K562 (cell line): ENCODE results near the gene FOXN1. TPM values are rescaled to one million over a fixed set of nuclear protein-coding genes. Genes with fewer than 3 reads are reported as not detected.

Experiments
- ATAC-seq: fragments of 200-7000 bp; cut with Tn5 transposase; 3 replicates; pipeline ENCODE4 v1.9.1; 2020; ENCODE audit warnings: moderate library complexity
- BruUV-seq: library from RNA; stranded (reverse); fragments of 400-500 nt; replicated peaks from 2 replicates; lab custom pipeline; 2021; lab: Mats Ljungman, UMichigan
- CTCF ChIA-PET: fragments of 300-600 bp; formaldehyde crosslinking; extraction: SDS; loops from one replicate; lab custom pipeline; 2021; ENCODE audit warnings: low intra/inter-chr PET ratio; lab: Yijun Ruan, JAX
- POLR2A ChIA-PET: fragments of 300-600, 350-650 bp; sonication (Branson Sonifier 250); formaldehyde crosslinking; extraction: SDS; loops from one replicate; lab custom pipeline; 2021; ENCODE audit warnings: antibody characterized with exemption, inconsistent platforms; lab: Yijun Ruan, JAX
- DNase-seq, 4 experiments: peaks; one replicate each; pipeline versions ENCODE4 v3.0.0 to v3.0.0-alpha.2; 2011 to 2018; ENCODE audit warnings: low spot score in 3 of 4, mixed read lengths in 3 of 4; ENCODE audit errors: extremely low read depth in 1 of 4
- FAIRE-seq: peaks from 2 replicates; lab custom pipeline; 2011; peaks lifted over from hg19 to GRCh38; lab: Jason Lieb, UNC
- H2AFZ ChIP-seq: 2 replicates; pipeline ENCODE4 v1.6.0; 2011; ENCODE audit warnings: low read depth, low read length, control low read depth, inconsistent platforms
- H3K27ac ChIP-seq: fragments of 200-600 bp; 3 replicates; pipeline ENCODE4 v1.8.0; 2011; ENCODE audit warnings: low read depth, mild to moderate bottlenecking, control low read depth, inconsistent platforms, low read length, moderate library complexity, mixed read lengths; ENCODE audit errors: extremely low read depth
- H3K27me3 ChIP-seq, 2 experiments: fragments of 300-600 bp in 1 of 2; 2 replicates in 1 of 2; 3 replicates in 1 of 2; pipeline versions ENCODE4 v1.6.0 to v1.8.0; 2011; ENCODE audit warnings: inconsistent platforms in 2 of 2, low read length in 2 of 2, mild to moderate bottlenecking in 1 of 2, mixed read lengths in 1 of 2, moderate library complexity in 1 of 2; ENCODE audit not compliant: control insufficient read depth in 2 of 2, insufficient read depth in 2 of 2
- H3K36me3 ChIP-seq: fragments of 300-600 bp; 3 replicates; pipeline ENCODE4 v1.8.0; 2011; ENCODE audit warnings: mild to moderate bottlenecking, low read length, inconsistent platforms; ENCODE audit not compliant: control insufficient read depth, insufficient read depth
- H3K4me1 ChIP-seq, 2 experiments: fragments of 200-600 bp in 1 of 2; replicated peaks in 1 of 2; 2 replicates in 1 of 2; 3 replicates in 1 of 2; pipeline versions ENCODE4 v1.5.1 to v1.8.0; 2011; ENCODE audit warnings: inconsistent platforms in 2 of 2, low read length in 2 of 2, mild to moderate bottlenecking in 1 of 2, mixed read lengths in 1 of 2, moderate library complexity in 1 of 2; ENCODE audit not compliant: control insufficient read depth in 2 of 2, insufficient read depth in 2 of 2
- H3K4me2 ChIP-seq: 2 replicates; pipeline ENCODE4 v1.6.1; 2011; ENCODE audit warnings: low read length, control low read depth, inconsistent platforms, mixed read lengths; ENCODE audit not compliant: insufficient read depth
- H3K4me3 ChIP-seq: fragments of 200-600 bp; sonication (generic), shearing (Covaris generic); 2 replicates; pipeline ENCODE4 v1.5.1; 2016; ENCODE audit warnings: control low read depth, inconsistent platforms
- H3K79me2 ChIP-seq: fragments of 200-600 bp; 3 replicates; pipeline ENCODE4 v1.8.0; 2011; ENCODE audit warnings: low read length, inconsistent platforms; ENCODE audit not compliant: control insufficient read depth, insufficient read depth
- H3K9ac ChIP-seq, 2 experiments: 2 replicates each; pipeline versions ENCODE4 v1.6.0 to v1.6.1; 2011; ENCODE audit warnings: low read depth in 2 of 2, low read length in 2 of 2, control low read depth in 1 of 2, inconsistent platforms in 1 of 2, mild to moderate bottlenecking in 1 of 2, mixed read lengths in 1 of 2; ENCODE audit not compliant: insufficient read depth in 1 of 2
- H3K9me1 ChIP-seq: one replicate; pipeline ENCODE4 v1.6.0; 2011; ENCODE audit warnings: inconsistent platforms, mild to moderate bottlenecking, low read length, moderate library complexity; ENCODE audit not compliant: control insufficient read depth, insufficient read depth
- H3K9me3 ChIP-seq: replicated peaks from 2 replicates; pipeline ENCODE4 v1.5.1; 2011; ENCODE audit warnings: low read depth, low read length, inconsistent platforms; ENCODE audit not compliant: control insufficient read depth, insufficient read depth
- H4K20me1 ChIP-seq: replicated peaks from 2 replicates; pipeline ENCODE4 v1.6.1; 2011; ENCODE audit warnings: low read length, inconsistent platforms, mixed read lengths; ENCODE audit not compliant: control insufficient read depth, insufficient read depth
- FIP1L1 ChIP-seq: fragments of 200-400 bp; formaldehyde crosslinking; IDR thresholded peaks from 2 replicates; pipeline ENCODE4 v1.6.1; 2018; ENCODE audit warnings: mild to moderate bottlenecking, low read depth, low read length; ENCODE audit not compliant: poor library complexity, severe bottlenecking
- MAFG ChIP-seq: fragments of 450-650 bp; conservative IDR thresholded peaks from 2 replicates; pipeline ENCODE4 v1.6.1; 2016; ENCODE audit warnings: missing genetic modification characterization, missing compliant biosample characterization
- ZFP36 ChIP-seq: fragments of 150-350 bp; IDR thresholded peaks from 2 replicates; pipeline ENCODE4 v1.6.1; 2018; ENCODE audit warnings: low read length, low read depth; ENCODE audit not compliant: partially characterized antibody
- WGBS: fragments of 100-300 bp; shearing (Covaris generic); methylation state at CpG from one replicate; pipeline ENCODE4 v1.1.6; 2016; ENCODE audit warnings: low coverage, mixed read lengths; ENCODE audit not compliant: insufficient coverage; ENCODE audit errors: missing lambda C conversion rate; 5-methylcytosine and 5-hydroxymethylcytosine counted together
- in situ Hi-C: fragments of 300-500 bp; cut with MboI; formaldehyde crosslinking; loops from 4 replicates; pipeline ENCODE4 v1.15.0; 2018; ENCODE audit warnings: inconsistent platforms, mixed read lengths
- intact Hi-C: fragments of 100-400 bp; cut with micrococcal nuclease; formaldehyde crosslinking; loops from 2 replicates; pipeline ENCODE4 v1.14.2; 2022
- polyA plus RNA-seq, 8 experiments: library from polyadenylated mRNA; depleted of rRNA in 4 of 8; stranded (reverse) in 5 of 8; unstranded in 3 of 8; fragments of >200 nt; fragmentation: Nextera tagmentation in 2 of 8; fragmentation: Illumina TruSeq in 1 of 8; extraction: Ambion mirVana in 2 of 8; extraction: Trizol in 1 of 8; gene quantifications; 2 replicates each; pipeline versions ENCODE4 v1.2.1 to v1.2.3, GENCODE V29; 2011 to 2014; ENCODE audit warnings: inconsistent platforms in 1 of 8, missing spikeins in 1 of 8
- total RNA-seq, 7 experiments: library from RNA; depleted of rRNA in 6 of 7; stranded (reverse); fragments of >200 nt in 6 of 7; fragmentation: Illumina TruSeq in 2 of 7; extraction: Trizol in 2 of 7; gene quantifications; 2 replicates each; pipeline versions ENCODE4 v1.2.1 to v1.2.3, GENCODE V29; 2011 to 2021; ENCODE audit warnings: low replicate concordance in 1 of 7
- TF ChIP-seq, protein P1 (sequence below), 2 experiments: fragments of 450-650 bp in 1 of 2; sonication (generic) in 1 of 2; formaldehyde crosslinking in 1 of 2; IDR thresholded peaks in 1 of 2; conservative IDR thresholded peaks in 1 of 2; 2 replicates each; pipeline versions ENCODE4 v1.6.1 to v1.8.1; 2016 to 2023; ENCODE audit warnings: mild to moderate bottlenecking in 2 of 2, moderate library complexity in 2 of 2, inconsistent platforms in 1 of 2, missing genetic modification reagents in 1 of 2

The FOXN1 gene
- total and polyA plus RNA-seq, 9 of the 15 experiments (the other 6 are each of a cell fraction or from before 2014, with no cell fraction given): not detected

DNA sequence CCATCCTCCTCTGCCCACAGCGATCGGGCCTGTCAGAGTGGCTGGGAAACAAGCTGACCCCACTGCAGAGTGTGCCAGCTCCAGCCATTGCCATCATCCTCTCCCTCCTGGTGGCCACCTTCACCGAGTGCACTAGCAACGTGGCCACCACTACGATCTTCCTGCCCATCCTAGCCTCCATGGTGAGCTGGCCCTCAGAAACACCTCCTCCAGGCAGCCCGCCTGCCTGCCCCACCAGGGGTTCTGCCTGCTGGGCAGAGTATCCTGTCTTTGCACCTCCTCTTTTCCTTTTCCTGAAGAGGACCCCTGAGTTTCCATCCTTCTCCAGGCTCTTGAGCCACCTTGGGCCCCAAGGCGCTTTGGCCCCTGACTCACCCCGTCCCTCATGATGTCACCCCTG lies 10.5 kb upstream of the FOXN1 start:
- H3K9me3 ChIP-seq: no peaks in the 10 kb centered on the region
- no peak for FAIRE-seq
- H3K9ac ChIP-seq: no peak overlapping the region
- no TSS peak for BruUV-seq
- no peaks in the 10 kb centered on the region for H3K79me2 ChIP-seq
- TF ChIP-seq FIP1L1 (no peak), MAFG (tag) (no peak), ZFP36 (peak; percentile 84)
- TF ChIP-seq, protein P1, sequence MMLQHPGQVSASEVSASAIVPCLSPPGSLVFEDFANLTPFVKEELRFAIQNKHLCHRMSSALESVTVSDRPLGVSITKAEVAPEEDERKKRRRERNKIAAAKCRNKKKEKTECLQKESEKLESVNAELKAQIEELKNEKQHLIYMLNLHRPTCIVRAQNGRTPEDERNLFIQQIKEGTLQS (IDR thresholded peaks at IDR 0.05): 0 out of 2 replicates have a peak, but pooled peaks have one; percentile 13
- TF ChIP-seq, protein P1 (CRISPR knock-in tag; conservative IDR thresholded peaks at IDR 0.05): no peak
- no peaks in the 10 kb centered on the region for H3K36me3 ChIP-seq
- H4K20me1 ChIP-seq: peaks cover 13% of the 10 kb centered on the region; the same call in 1 of the 2 replicates
- no peak overlapping the region for H2AFZ ChIP-seq
- in situ Hi-C loops: loop anchor here (5.0 kb wide), 1 partner anchor 42 kb away; no protein-coding TSS in a partner anchor
- no peak for DNase-seq
- WGBS: 9% methylated on average over 8 of the region's 8 CpGs
- POLR2A ChIA-PET: interaction anchor here (0.6 to 1.2 kb wide), 3 partner anchors 36 to 54 kb away, joined by 3 read pairs; no protein-coding TSS in a partner anchor
- H3K4me1 ChIP-seq: peaks cover 0 to 10% of the 10 kb centered on the region in 2 experiments; a peak in 1 of 5 replicates
- H3K4me3 ChIP-seq: no peak overlapping the region
- no peaks in the 10 kb centered on the region for H3K9me1 ChIP-seq
- H3K4me2 ChIP-seq: no peak overlapping the region
- CTCF ChIA-PET: interaction anchor here (0.5 to 4.5 kb wide), 3 partner anchors 19 to 118 kb away, joined by 3 to 69 read pairs (median 16); partner anchors contain the start of gene RSKR
- no peak for ATAC-seq
- no peak overlapping the region for H3K27ac ChIP-seq
- H3K27me3 ChIP-seq: peaks cover 4 to 39% of the 10 kb centered on the region in 2 experiments; a peak in 4 of 5 replicates
- intact Hi-C loops: loop anchor here (2.0 kb wide), 1 partner anchor 117 kb away; no protein-coding TSS in a partner anchor
